Activated CD4-positive, alpha-beta T cell treated with anti-CD3 and anti-CD28 coated beads, Interleukin-2, amount 10 ng/mL, durations not matched to agents 7 days and 5 days (primary cell): Measurements from ENCODE around the gene NENF. TPM values are rescaled to one million over a fixed set of nuclear protein-coding genes. Genes with fewer than 3 reads are reported as not detected.
"Not testable (repeated sequence)": the region's sequence is repeated elsewhere in the genome, so short reads cannot be mapped to it uniquely, and the experiment has no call there.

Source experiments
- CTCF ChIA-PET: fragments of 350-600 bp; sonication (Branson Sonifier 250); formaldehyde crosslinking; loops from one replicate; lab custom pipeline; 2021; ENCODE audit warnings: antibody characterized with exemption; lab: Charles Lee
- POLR2A ChIA-PET: fragments of 350-600 bp; sonication (Branson Sonifier 250); formaldehyde crosslinking; loops from one replicate; lab custom pipeline; 2021; ENCODE audit warnings: antibody characterized with exemption; lab: Charles Lee
- DNase-seq: peaks from one replicate; pipeline ENCODE4 v3.0.0-alpha.2; 2020
- H3K27ac Mint-ChIP-seq: one replicate; pipeline ENCODE4 v1.8.0; 2021; ENCODE audit warnings: mild to moderate bottlenecking, moderate library complexity, mixed read lengths
- H3K27me3 Mint-ChIP-seq: one replicate; pipeline ENCODE4 v1.8.0; 2021; ENCODE audit warnings: mixed read lengths
- H3K36me3 Mint-ChIP-seq: one replicate; pipeline ENCODE4 v1.8.0; 2021; ENCODE audit warnings: low read depth, mixed read lengths
- H3K4me1 Mint-ChIP-seq: one replicate; pipeline ENCODE4 v1.8.0; 2021; ENCODE audit warnings: mixed read lengths
- H3K4me3 Mint-ChIP-seq: one replicate; pipeline ENCODE4 v1.8.0; 2021; ENCODE audit warnings: mild to moderate bottlenecking, moderate library complexity, mixed read lengths
- H3K9me3 Mint-ChIP-seq: one replicate; pipeline ENCODE4 v1.8.0; 2021; ENCODE audit warnings: mixed read lengths
- total RNA-seq, 2 experiments: library from RNA; stranded (reverse); gene quantifications; one replicate each; pipeline ENCODE4 v1.2.3, GENCODE V29; 2021

Gene NENF
- total RNA-seq, 2 experiments from 2014 or later: 28.3 to 29.3 TPM

- Mint-ChIP-seq H3K36me3 (no peaks in the 10 kb centered on the region), H3K27me3 (peaks cover 23% of the 10 kb centered on the region), H3K27ac (no peak overlapping the region), H3K4me3 (no peak overlapping the region), H3K9me3 (no peaks in the 10 kb centered on the region), H3K4me1 (peaks cover 15% of the 10 kb centered on the region)
- no peak for DNase-seq
- ChIA-PET POLR2A (no interaction called here), CTCF (interaction anchor here (0.8 to 4.5 kb wide), 5 partner anchors 10 to 220 kb away, joined by 3 to 35 read pairs (median 13); no protein-coding TSS in a partner anchor)
These were observed 46.5 kb downstream of the NENF start for GRCh38 chr1:212479188-212479587.

GRCh38 chr1:212480711-212481437 lies 48.2 kb downstream of the NENF start:
- DNase-seq, H3K4me3 Mint-ChIP-seq, H3K27ac Mint-ChIP-seq, POLR2A ChIA-PET, H3K36me3 Mint-ChIP-seq, H3K9me3 Mint-ChIP-seq: not testable (repeated sequence)
- Mint-ChIP-seq H3K27me3 (peaks cover 14% of the 10 kb centered on the region), H3K4me1 (peaks cover 15% of the 10 kb centered on the region)
- CTCF ChIA-PET: interaction anchor here (0.7 to 4.5 kb wide), 6 partner anchors 11 to 826 kb away, joined by 3 to 35 read pairs (median 4); no protein-coding TSS in a partner anchor

GRCh38 chr1:212481438-212481767 lies 48.7 kb downstream of the NENF start:
- no peaks in the 10 kb centered on the region for H3K9me3 Mint-ChIP-seq
- ChIA-PET CTCF (interaction anchor here (0.7 to 2.0 kb wide), 4 partner anchors 12 to 825 kb away, joined by 3 to 5 read pairs (median 4); no protein-coding TSS in a partner anchor), POLR2A (no interaction called here)
- H3K4me3 Mint-ChIP-seq: no peak overlapping the region
- H3K36me3 Mint-ChIP-seq: no peaks in the 10 kb centered on the region
- peaks cover 15% of the 10 kb centered on the region for H3K4me1 Mint-ChIP-seq
- peaks cover 11% of the 10 kb centered on the region for H3K27me3 Mint-ChIP-seq
- DNase-seq: no peak
- no peak overlapping the region for H3K27ac Mint-ChIP-seq

GRCh38 chr1:212482006-212482636 lies 49.4 kb downstream of the NENF start:
- ChIA-PET POLR2A (no interaction called here), CTCF (interaction anchor here (1.4 to 2.0 kb wide), 2 partner anchors 12 to 15 kb away, joined by 4 to 5 read pairs; no protein-coding TSS in a partner anchor)
- H3K27me3 Mint-ChIP-seq: peaks cover 11% of the 10 kb centered on the region
- H3K36me3 Mint-ChIP-seq: no peaks in the 10 kb centered on the region
- peaks cover 13% of the 10 kb centered on the region for H3K4me1 Mint-ChIP-seq
- DNase-seq: no peak
- H3K4me3 Mint-ChIP-seq: no peak overlapping the region
- H3K9me3 Mint-ChIP-seq: no peaks in the 10 kb centered on the region
- no peak overlapping the region for H3K27ac Mint-ChIP-seq

- no peaks in the 10 kb centered on the region for H3K9me3 Mint-ChIP-seq
- no peaks in the 10 kb centered on the region for H3K36me3 Mint-ChIP-seq
- H3K4me1 Mint-ChIP-seq: peaks cover 6% of the 10 kb centered on the region
- H3K4me3 Mint-ChIP-seq: no peak overlapping the region
- peaks cover 11% of the 10 kb centered on the region for H3K27me3 Mint-ChIP-seq
- no peak for DNase-seq
- POLR2A ChIA-PET: no interaction called here
- H3K27ac Mint-ChIP-seq: no peak overlapping the region
- CTCF ChIA-PET: interaction anchor here (1.4 kb wide), 1 partner anchor 15 kb away, joined by 4 read pairs; no protein-coding TSS in a partner anchor
These were observed 50.1 kb downstream of the NENF start for GRCh38 chr1:212482637-212483441.

- Mint-ChIP-seq H3K27ac (no peak overlapping the region), H3K4me1 (no peaks in the 10 kb centered on the region), H3K4me3 (no peak overlapping the region), H3K9me3 (no peaks in the 10 kb centered on the region), H3K27me3 (peaks cover 9% of the 10 kb centered on the region), H3K36me3 (no peaks in the 10 kb centered on the region)
- no peak for DNase-seq
- POLR2A ChIA-PET: no interaction called here
- CTCF ChIA-PET: no interaction called here
These were observed 52.2 kb downstream of the NENF start for GRCh38 chr1:212484701-212485570.

GRCh38 chr1:212485571-212485912 lies 52.8 kb downstream of the NENF start:
- H3K27me3 Mint-ChIP-seq: peaks cover 7% of the 10 kb centered on the region
- H3K4me3 Mint-ChIP-seq: no peak overlapping the region
- CTCF ChIA-PET: no interaction called here

GRCh38 chr1:212485913-212486618 lies 53.3 kb downstream of the NENF start:
- Mint-ChIP-seq H3K4me1 (no peaks in the 10 kb centered on the region), H3K27me3 (peaks cover 4% of the 10 kb centered on the region), H3K27ac (no peak overlapping the region), H3K36me3 (no peaks in the 10 kb centered on the region), H3K9me3 (no peaks in the 10 kb centered on the region), H3K4me3 (no peak overlapping the region)
- DNase-seq: no peak
- CTCF ChIA-PET: no interaction called here
- POLR2A ChIA-PET: no interaction called here

More at GRCh38 chr1:212485571-212485912, 52.8 kb downstream of the NENF start:
- Mint-ChIP-seq H3K27ac (no peak overlapping the region), H3K9me3 (no peaks in the 10 kb centered on the region), H3K36me3 (no peaks in the 10 kb centered on the region), H3K4me1 (no peaks in the 10 kb centered on the region)
- POLR2A ChIA-PET: no interaction called here
- DNase-seq: no peak

- Mint-ChIP-seq H3K27me3 (peaks cover 5% of the 10 kb centered on the region), H3K4me1 (no peaks in the 10 kb centered on the region), H3K9me3 (no peaks in the 10 kb centered on the region), H3K27ac (no peak overlapping the region), H3K36me3 (no peaks in the 10 kb centered on the region), H3K4me3 (no peak overlapping the region)
- POLR2A ChIA-PET: no interaction called here
- no peak for DNase-seq
- CTCF ChIA-PET: no interaction called here
These were observed 53.9 kb downstream of the NENF start for GRCh38 chr1:212486619-212486975.

GRCh38 chr1:212487286-212487685 lies 54.6 kb downstream of the NENF start:
- Mint-ChIP-seq H3K4me3 (no peak overlapping the region), H3K9me3 (no peaks in the 10 kb centered on the region), H3K4me1 (no peaks in the 10 kb centered on the region), H3K36me3 (no peaks in the 10 kb centered on the region), H3K27ac (no peak overlapping the region), H3K27me3 (peaks cover 2% of the 10 kb centered on the region)
- CTCF ChIA-PET: no interaction called here
- POLR2A ChIA-PET: no interaction called here
- DNase-seq: no peak

GRCh38 chr1:212487774-212488435 lies 55.2 kb downstream of the NENF start:
- Mint-ChIP-seq H3K36me3 (no peaks in the 10 kb centered on the region), H3K4me1 (no peaks in the 10 kb centered on the region), H3K9me3 (no peaks in the 10 kb centered on the region), H3K27me3 (peaks cover 2% of the 10 kb centered on the region), H3K4me3 (no peak overlapping the region), H3K27ac (no peak overlapping the region)
- CTCF ChIA-PET: interaction anchor here (1.4 to 3.1 kb wide), 2 partner anchors 10 to 32 kb away, joined by 3 to 20 read pairs; no protein-coding TSS in a partner anchor
- no peak for DNase-seq
- POLR2A ChIA-PET: no interaction called here
